Chondrocyte (in vitro differentiated cells): ENCODE results near the gene KCNH8. TPM values are rescaled to one million over a fixed set of nuclear protein-coding genes. Genes with fewer than 3 reads are reported as not detected.

Source experiments
- DNase-seq: peaks from one replicate; pipeline ENCODE4 v3.0.0; 2021; ENCODE audit warnings: mixed read lengths, low spot score
- H3K27ac Mint-ChIP-seq: one replicate; pipeline ENCODE4 v1.8.0; 2021; ENCODE audit warnings: mild to moderate bottlenecking, moderate library complexity, mixed read lengths; ENCODE audit not compliant: unreplicated experiment
- H3K27me3 Mint-ChIP-seq: 2 replicates; pipeline ENCODE4 v1.8.0; 2021; ENCODE audit warnings: low read depth, mixed read lengths
- H3K36me3 Mint-ChIP-seq: 2 replicates; pipeline ENCODE4 v1.8.0; 2021; ENCODE audit warnings: low read depth, mixed read lengths
- H3K4me1 Mint-ChIP-seq: 2 replicates; pipeline ENCODE4 v1.8.0; 2021; ENCODE audit warnings: low read depth, mild to moderate bottlenecking, mixed read lengths
- H3K4me3 Mint-ChIP-seq: one replicate; pipeline ENCODE4 v1.8.0; 2021; ENCODE audit warnings: mild to moderate bottlenecking, moderate library complexity, mixed read lengths; ENCODE audit not compliant: unreplicated experiment
- H3K9me3 Mint-ChIP-seq: 2 replicates; pipeline ENCODE4 v1.8.0; 2021; ENCODE audit warnings: low read depth, mixed read lengths
- total RNA-seq: library from RNA; stranded (reverse); gene quantifications from 3 replicates; pipeline ENCODE4 v1.2.1, GENCODE V29; 2021
- TF ChIP-seq, protein P1 (sequence below): fragments of 200-600 bp; sonication (generic); IDR thresholded peaks from 2 replicates; pipeline ENCODE4 v1.5.0; 2021; ENCODE audit warnings: antibody characterized with exemption, mild to moderate bottlenecking, moderate library complexity

KCNH8 gene
- total RNA-seq, 1 donor from 2014 or later, result not detected

- Mint-ChIP-seq H3K27me3 (peaks cover 2% of the 10 kb centered on the region), H3K4me1 (no peaks in the 10 kb centered on the region), H3K36me3 (no peaks in the 10 kb centered on the region), H3K27ac (no peak overlapping the region), H3K4me3 (no peak overlapping the region), H3K9me3 (no peaks in the 10 kb centered on the region)
- TF ChIP-seq, protein P1, sequence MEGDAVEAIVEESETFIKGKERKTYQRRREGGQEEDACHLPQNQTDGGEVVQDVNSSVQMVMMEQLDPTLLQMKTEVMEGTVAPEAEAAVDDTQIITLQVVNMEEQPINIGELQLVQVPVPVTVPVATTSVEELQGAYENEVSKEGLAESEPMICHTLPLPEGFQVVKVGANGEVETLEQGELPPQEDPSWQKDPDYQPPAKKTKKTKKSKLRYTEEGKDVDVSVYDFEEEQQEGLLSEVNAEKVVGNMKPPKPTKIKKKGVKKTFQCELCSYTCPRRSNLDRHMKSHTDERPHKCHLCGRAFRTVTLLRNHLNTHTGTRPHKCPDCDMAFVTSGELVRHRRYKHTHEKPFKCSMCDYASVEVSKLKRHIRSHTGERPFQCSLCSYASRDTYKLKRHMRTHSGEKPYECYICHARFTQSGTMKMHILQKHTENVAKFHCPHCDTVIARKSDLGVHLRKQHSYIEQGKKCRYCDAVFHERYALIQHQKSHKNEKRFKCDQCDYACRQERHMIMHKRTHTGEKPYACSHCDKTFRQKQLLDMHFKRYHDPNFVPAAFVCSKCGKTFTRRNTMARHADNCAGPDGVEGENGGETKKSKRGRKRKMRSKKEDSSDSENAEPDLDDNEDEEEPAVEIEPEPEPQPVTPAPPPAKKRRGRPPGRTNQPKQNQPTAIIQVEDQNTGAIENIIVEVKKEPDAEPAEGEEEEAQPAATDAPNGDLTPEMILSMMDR, result no peak
- DNase-seq, result no peak
These were observed 23.5 kb downstream of the KCNH8 start for GRCh38 chr3:19171794-19172193.

GRCh38 chr3:19173945-19174344 is 25.6 kb downstream of the KCNH8 start:
- no peaks in the 10 kb centered on the region for H3K4me1 Mint-ChIP-seq
- TF ChIP-seq, protein P1, result no peak
- DNase-seq, result no peak
- H3K27ac Mint-ChIP-seq, result no peak overlapping the region
- H3K4me3 Mint-ChIP-seq, result no peak overlapping the region
- H3K36me3 Mint-ChIP-seq, result no peaks in the 10 kb centered on the region
- H3K9me3 Mint-ChIP-seq, result no peaks in the 10 kb centered on the region
- peaks cover 6% of the 10 kb centered on the region for H3K27me3 Mint-ChIP-seq

GRCh38 chr3:19183584-19183983 is 35.3 kb downstream of the KCNH8 start:
- TF ChIP-seq, protein P1, result no peak
- DNase-seq, result no peak
- no peak overlapping the region for H3K4me3 Mint-ChIP-seq
- H3K27me3 Mint-ChIP-seq, result peaks cover 15% of the 10 kb centered on the region
- no peaks in the 10 kb centered on the region for H3K9me3 Mint-ChIP-seq
- H3K4me1 Mint-ChIP-seq, result no peaks in the 10 kb centered on the region
- H3K27ac Mint-ChIP-seq, result no peak overlapping the region
- H3K36me3 Mint-ChIP-seq, result no peaks in the 10 kb centered on the region

DNA sequence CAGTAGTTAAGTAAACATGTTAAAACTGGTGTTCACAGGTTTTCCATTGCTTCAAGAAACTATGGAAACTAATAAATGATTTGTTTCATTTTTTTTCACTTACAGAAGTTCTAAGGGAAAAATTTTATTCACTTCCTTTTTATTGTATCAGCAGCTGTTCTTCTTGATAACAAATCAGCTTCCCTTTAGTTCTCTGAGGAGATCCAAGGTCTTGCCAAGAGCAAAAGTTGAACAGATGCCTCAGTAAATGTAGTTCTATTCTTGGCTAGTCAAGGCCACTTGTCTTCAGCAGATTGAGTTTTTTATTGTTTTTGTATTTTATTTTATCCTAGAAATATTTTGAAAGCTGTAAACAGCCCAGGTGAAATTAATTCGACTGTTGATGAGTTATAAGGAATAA is 41.8 kb downstream of the KCNH8 start:
- no peaks in the 10 kb centered on the region for H3K36me3 Mint-ChIP-seq
- no peak for DNase-seq
- H3K4me3 Mint-ChIP-seq, result no peak overlapping the region
- H3K27me3 Mint-ChIP-seq, result peaks cover 7% of the 10 kb centered on the region
- H3K4me1 Mint-ChIP-seq, result no peaks in the 10 kb centered on the region
- TF ChIP-seq, protein P1, result no peak
- no peaks in the 10 kb centered on the region for H3K9me3 Mint-ChIP-seq
- no peak overlapping the region for H3K27ac Mint-ChIP-seq

- H3K36me3 Mint-ChIP-seq, result no peaks in the 10 kb centered on the region
- no peaks in the 10 kb centered on the region for H3K9me3 Mint-ChIP-seq
- H3K4me3 Mint-ChIP-seq, result no peak overlapping the region
These were observed 42.3 kb downstream of the KCNH8 start for GRCh38 chr3:19190602-19191001.

More at GRCh38 chr3:19190602-19191001, 42.3 kb downstream of the KCNH8 start:
- DNase-seq, result no peak
- TF ChIP-seq, protein P1, result no peak
- Mint-ChIP-seq H3K4me1 (no peaks in the 10 kb centered on the region), H3K27ac (no peak overlapping the region), H3K27me3 (peaks cover 5% of the 10 kb centered on the region)
